BLaER1 (cell line): ENCODE measurements around the gene INF2.
"Not testable (repeated sequence)": the region's sequence is repeated elsewhere in the genome, so short reads cannot be mapped to it uniquely, and the experiment has no call there.

ENCODE experiments used
- H3K27ac ChIP-seq: shearing (Covaris generic); formaldehyde crosslinking; 2 replicates; pipeline ENCODE4 v1.8.1; 2022
- H3K27me3 ChIP-seq: shearing (Covaris generic); formaldehyde crosslinking; 2 replicates; pipeline ENCODE4 v1.8.1; 2022
- H3K36me3 ChIP-seq: shearing (Covaris generic); formaldehyde crosslinking; 2 replicates; pipeline ENCODE4 v1.8.1; 2022
- H3K4me1 ChIP-seq: shearing (Covaris generic); formaldehyde crosslinking; 2 replicates; pipeline ENCODE4 v1.8.1; 2022
- H3K4me2 ChIP-seq: shearing (Covaris generic); formaldehyde crosslinking; 2 replicates; pipeline ENCODE4 v1.8.1; 2022
- H3K4me3 ChIP-seq: shearing (Covaris generic); formaldehyde crosslinking; 2 replicates; pipeline ENCODE4 v1.8.1; 2022
- H3K9ac ChIP-seq: shearing (Covaris generic); formaldehyde crosslinking; 2 replicates; pipeline ENCODE4 v1.8.1; 2022
- H3K9me3 ChIP-seq: shearing (Covaris generic); formaldehyde crosslinking; 2 replicates; pipeline ENCODE4 v1.8.1; 2022
- H4K20me1 ChIP-seq: shearing (Covaris generic); formaldehyde crosslinking; 2 replicates; pipeline ENCODE4 v1.8.1; 2022
- Cebpa-rat ChIP-seq: shearing (Covaris generic); IDR thresholded peaks from 2 replicates; pipeline ENCODE4 v1.8.1; 2022

INF2 gene

DNA sequence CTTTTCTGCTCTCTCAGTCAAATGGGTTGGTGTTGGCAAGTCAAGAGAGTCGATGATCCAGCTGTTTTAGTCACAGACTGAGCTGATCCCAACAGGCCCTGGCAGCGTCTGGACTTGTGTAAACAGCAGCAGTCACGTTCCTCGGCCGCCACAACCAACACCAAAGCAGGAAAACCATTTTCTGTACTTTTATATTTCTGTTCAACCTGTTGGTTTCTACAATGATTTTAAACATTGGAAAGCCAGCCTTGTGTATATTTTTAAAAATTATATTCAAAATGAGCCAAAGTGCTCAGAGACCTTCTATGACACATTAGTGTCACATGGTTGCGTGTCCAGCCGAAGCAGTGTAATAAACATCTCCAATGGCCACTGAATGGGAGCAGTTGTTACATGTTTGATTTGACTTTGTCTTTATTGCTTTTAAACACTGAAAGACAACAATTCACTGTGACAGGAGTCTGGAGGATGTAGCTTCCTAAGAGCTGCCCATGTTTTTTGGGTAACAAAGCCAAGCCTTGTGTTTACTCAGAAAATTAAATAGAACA, 57.6 kb downstream of the INF2 start:
- no peaks in the 10 kb centered on the region for H3K27me3 ChIP-seq
- no peaks in the 10 kb centered on the region; the same call in 1 of the 2 replicates for H3K36me3 ChIP-seq
- no peak overlapping the region for H3K4me2 ChIP-seq
- no peaks in the 10 kb centered on the region for H4K20me1 ChIP-seq
- H3K9me3 ChIP-seq, result peaks cover 21% of the 10 kb centered on the region; the same call in 1 of the 2 replicates
- no peak for TF ChIP-seq Cebpa-rat
- peaks cover 45% of the 10 kb centered on the region for H3K4me1 ChIP-seq
- no peak overlapping the region for H3K9ac ChIP-seq
- H3K4me3 ChIP-seq, result no peak overlapping the region
- no peak overlapping the region for H3K27ac ChIP-seq

DNA sequence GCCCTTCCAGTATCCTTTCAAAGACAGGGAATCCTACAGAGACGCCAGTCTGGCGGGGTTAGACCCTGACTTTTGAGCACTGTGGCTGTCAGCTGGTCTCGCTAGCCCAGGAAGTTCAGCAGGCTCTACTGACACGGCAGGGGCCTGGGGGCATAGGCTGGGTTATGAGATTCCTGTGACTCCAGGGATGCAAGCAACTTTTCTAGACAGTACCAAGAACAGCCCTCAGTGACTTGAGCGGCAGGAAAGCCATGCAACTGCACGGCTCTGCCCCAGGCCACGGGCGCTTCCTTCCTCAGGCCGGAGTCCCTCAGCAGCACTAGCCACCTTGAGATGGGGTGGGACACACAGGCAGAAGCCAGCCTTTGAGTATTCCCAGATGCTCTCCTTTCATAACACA, 58.5 kb downstream of the INF2 start:
- Histone ChIP-seq H3K27ac (no peak overlapping the region), H3K36me3 (no peaks in the 10 kb centered on the region; the same call in 1 of the 2 replicates), H3K4me2 (no peak overlapping the region), H4K20me1 (no peaks in the 10 kb centered on the region), H3K9ac (no peak overlapping the region), H3K4me3 (no peak overlapping the region), H3K4me1 (peaks cover 39% of the 10 kb centered on the region), H3K9me3 (peaks cover 21% of the 10 kb centered on the region; the same call in 1 of the 2 replicates), H3K27me3 (no peaks in the 10 kb centered on the region)
- no peak for TF ChIP-seq Cebpa-rat

DNA sequence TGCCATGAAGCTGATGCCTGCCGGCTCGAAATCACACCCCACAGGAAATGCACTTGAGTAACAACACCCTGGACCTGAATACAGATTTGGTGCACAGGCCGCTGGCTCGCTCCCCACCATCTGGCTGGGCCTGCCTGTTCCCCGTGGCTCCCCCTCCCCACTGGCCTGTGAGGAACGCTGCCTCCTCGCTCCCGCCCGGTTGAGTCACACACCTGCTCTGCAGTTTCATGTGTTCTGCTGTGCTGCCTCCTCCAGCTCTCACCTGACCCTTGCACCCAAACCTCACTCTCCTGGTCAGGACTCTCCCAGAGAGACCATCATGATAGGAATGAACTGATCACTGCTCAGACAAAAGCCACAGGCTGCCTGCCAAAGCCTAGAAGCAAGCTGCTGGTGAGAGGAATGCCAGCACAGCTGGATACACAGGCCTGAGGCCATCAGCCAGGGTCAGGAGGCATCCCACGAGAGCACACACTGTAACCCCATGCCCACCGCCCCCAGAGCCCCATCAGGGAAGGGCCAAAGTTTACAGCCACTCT, 59.8 kb downstream of the INF2 start:
- Histone ChIP-seq H3K27me3 (no peaks in the 10 kb centered on the region), H3K9me3 (peaks cover 21% of the 10 kb centered on the region; the same call in 1 of the 2 replicates), H4K20me1 (peaks cover 11% of the 10 kb centered on the region), H3K4me3 (no peak overlapping the region), H3K4me1 (peaks cover 41% of the 10 kb centered on the region), H3K4me2 (peak overlapping the region; percentile 51), H3K9ac (peak overlapping the region; percentile 45), H3K36me3 (no peaks in the 10 kb centered on the region; the same call in 1 of the 2 replicates), H3K27ac (0 out of 2 replicates have a peak overlapping the region, but pooled peaks have one; percentile 48)
- no peak for TF ChIP-seq Cebpa-rat

DNA sequence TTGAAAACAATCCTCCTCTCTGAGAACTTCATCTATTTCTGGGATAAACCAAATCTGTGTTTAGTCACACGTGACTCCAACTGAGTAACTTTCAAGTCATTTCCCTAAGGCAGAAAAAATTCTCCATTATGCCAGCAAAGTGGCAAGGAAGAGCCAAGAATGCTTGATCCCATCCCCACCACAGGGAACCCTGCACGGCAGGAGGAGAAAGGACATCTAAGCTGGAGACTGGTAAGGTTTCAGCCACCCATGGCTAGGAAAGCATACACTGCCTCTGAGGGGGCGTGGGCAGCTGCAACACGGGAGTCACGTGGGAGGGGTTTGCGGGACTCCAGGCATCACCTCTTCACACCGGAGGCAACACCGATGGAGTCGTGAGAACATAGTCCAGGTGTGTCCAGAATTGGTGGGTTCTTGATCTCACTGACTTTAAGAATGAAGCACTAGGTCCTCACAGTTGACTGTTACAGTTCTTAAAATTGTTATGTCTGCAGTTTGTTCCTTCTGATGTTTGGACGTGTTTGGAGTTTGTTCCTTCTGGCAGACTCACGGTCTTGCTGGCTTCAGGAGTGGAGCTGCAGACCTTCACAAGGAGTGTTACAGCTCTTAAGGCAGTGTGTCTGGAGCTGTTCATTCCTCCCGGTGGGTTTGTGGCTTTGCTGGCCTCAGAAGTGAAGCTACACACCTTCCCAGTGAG, 60.8 kb downstream of the INF2 start:
- H3K4me2 ChIP-seq, result no peak overlapping the region
- peaks cover 22% of the 10 kb centered on the region for H4K20me1 ChIP-seq
- no peak for TF ChIP-seq Cebpa-rat
- H3K36me3 ChIP-seq, result peaks cover 9% of the 10 kb centered on the region
- H3K27ac ChIP-seq, result no peak overlapping the region
- H3K4me1 ChIP-seq, result peaks cover 51% of the 10 kb centered on the region
- no peaks in the 10 kb centered on the region for H3K27me3 ChIP-seq
- H3K9ac ChIP-seq, result no peak overlapping the region
- H3K9me3 ChIP-seq, result peaks cover 21% of the 10 kb centered on the region; the same call in 1 of the 2 replicates
- no peak overlapping the region for H3K4me3 ChIP-seq

DNA sequence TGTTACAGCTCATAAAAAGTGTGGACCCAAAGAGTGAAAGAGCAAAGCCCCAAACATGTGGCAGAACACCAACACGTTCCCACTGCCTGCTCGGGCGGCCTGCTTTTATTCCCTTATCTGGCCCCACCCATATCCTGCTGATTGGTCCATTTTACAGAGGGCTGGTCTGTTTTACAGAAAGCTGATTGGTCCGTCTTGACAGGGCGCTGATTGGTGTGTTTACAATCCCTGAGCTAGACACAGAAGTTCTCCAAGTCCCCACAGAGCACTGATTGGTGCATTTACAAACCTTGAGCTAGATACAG, 61.3 kb downstream of the INF2 start:
- not testable (repeated sequence) for H3K4me3 ChIP-seq, H3K9ac ChIP-seq, H3K27me3 ChIP-seq, H3K27ac ChIP-seq, H3K4me2 ChIP-seq
- H3K9me3 ChIP-seq, result peaks cover 21% of the 10 kb centered on the region; the same call in 1 of the 2 replicates
- H4K20me1 ChIP-seq, result peaks cover 27% of the 10 kb centered on the region
- H3K36me3 ChIP-seq, result peaks cover 14% of the 10 kb centered on the region
- H3K4me1 ChIP-seq, result peaks cover 55% of the 10 kb centered on the region

DNA sequence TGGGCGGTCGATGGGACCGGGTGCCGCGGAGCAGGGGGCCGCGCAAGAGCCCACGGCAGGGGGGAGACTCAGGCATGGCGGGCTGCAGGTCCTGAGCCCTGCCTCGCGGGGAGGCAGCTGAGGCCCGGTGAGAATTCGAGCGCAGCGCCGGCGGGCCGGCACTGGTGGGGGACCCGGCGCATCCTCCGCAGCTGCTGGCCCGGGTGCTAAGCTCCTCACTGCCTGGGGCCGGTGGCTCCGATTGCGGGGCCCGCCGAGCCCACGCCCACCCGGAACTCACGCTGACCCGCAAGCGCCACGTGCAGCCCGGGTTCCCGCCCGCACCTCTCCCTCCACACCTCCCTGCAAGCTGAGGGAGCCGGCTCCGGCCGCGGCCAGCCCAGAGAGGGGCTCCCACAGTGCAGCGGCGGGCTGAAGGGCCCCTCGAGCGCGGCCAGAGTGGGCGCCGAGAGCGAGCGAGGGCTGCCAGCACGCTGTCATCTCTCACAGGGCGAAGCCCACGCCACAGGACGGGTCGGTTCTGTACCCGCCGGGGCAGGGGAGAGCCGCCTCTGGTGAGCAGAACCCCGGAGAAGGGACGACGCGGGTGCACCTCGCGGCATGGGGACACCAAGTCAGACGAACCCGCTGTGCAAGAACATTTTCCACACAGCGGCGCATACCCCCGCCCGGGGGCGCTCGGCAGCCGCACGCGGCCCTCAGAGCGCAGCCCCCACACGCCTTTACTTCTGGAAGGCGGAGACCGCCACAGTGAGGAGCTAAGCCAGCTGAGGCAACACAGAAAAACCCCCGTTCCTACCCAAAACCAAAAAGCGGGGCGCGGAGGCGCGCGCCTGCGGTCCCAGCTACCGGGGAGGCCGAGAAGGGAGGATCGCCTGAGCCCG, 62.4 kb downstream of the INF2 start:
- no peak for TF ChIP-seq Cebpa-rat
- Histone ChIP-seq H3K9me3 (peaks cover 21% of the 10 kb centered on the region; the same call in 1 of the 2 replicates), H4K20me1 (peaks cover 37% of the 10 kb centered on the region), H3K27me3 (no peaks in the 10 kb centered on the region), H3K27ac (peak overlapping the region; percentile 94), H3K36me3 (peaks cover 25% of the 10 kb centered on the region), H3K4me2 (peak overlapping the region; percentile 93), H3K9ac (peak overlapping the region; percentile 88), H3K4me3 (peak overlapping the region; percentile 91), H3K4me1 (peaks cover 59% of the 10 kb centered on the region)

DNA sequence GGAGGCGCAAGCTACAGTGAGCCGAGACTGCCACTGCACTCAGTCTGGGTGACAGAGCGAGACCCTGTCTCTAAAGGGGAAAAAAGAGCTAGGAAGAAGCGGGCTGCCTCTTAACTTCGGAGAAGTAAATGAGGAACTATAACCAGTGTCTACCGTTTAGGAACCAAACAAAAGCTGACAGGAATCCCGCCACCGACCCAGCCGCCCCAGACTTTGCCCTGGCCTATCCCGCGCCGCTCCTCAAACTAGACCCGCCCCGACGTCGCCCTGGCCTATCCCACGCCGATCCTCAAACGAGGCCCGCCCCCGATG, 63.0 kb downstream of the INF2 start:
- H3K36me3 ChIP-seq, result peaks cover 31% of the 10 kb centered on the region
- H3K4me2 ChIP-seq, result peak overlapping the region; percentile 93
- peaks cover 43% of the 10 kb centered on the region for H4K20me1 ChIP-seq
- H3K4me1 ChIP-seq, result peaks cover 65% of the 10 kb centered on the region
- H3K9me3 ChIP-seq, result peaks cover 21% of the 10 kb centered on the region; the same call in 1 of the 2 replicates
- peak overlapping the region; percentile 91 for H3K4me3 ChIP-seq
- H3K9ac ChIP-seq, result peak overlapping the region; percentile 88
- TF ChIP-seq Cebpa-rat, result no peak
- H3K27me3 ChIP-seq, result no peaks in the 10 kb centered on the region
- peak overlapping the region; percentile 94 for H3K27ac ChIP-seq

DNA sequence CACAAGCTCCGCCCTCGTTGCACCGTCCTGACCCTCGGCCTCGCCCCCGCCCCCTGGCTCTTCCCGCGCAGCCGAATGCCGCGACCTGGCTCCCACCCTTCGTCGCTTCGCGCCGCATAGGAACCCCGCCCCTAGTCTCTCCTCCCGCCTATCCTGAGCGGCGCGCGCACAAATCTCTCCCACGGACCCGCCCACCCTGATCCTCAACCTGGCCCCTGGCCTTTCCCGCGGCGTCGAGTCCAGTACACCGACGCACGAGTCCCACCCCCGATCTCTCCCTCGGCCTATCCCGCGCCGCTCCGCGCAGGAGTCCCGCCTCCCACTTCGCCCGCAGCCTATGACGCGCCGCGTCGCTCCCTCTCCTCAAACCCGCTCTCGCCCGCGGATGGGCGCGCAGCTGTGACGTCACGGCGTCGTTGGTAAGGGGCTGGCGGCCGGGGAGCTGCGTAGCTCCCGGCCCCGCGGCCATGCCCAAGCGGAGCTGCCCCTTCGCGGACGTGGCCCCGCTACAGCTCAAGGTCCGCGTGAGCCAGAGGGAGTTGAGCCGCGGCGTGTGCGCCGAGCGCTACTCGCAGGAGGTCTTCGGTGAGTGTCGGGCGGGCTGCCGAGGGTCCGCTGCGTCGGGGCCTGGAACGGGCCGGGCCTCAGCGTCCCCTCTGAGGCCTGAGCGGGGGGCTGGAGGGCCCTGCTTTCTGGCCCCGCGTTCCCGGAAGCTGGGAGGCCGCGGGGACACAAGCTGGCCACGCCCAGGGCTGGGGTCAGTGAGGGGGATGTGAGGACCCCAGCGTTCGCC, 63.5 kb downstream of the INF2 start, which contains the start of gene SIVA1:
Gene SIVA1 (plus strand): TSS at position 413 of the 793 bp plus-strand sequence. CDS start 55 bp downstream, at position 468.
- Histone ChIP-seq H3K9ac (peak within 1 kb of the TSS; percentile 96), H3K36me3 (peaks cover 37% of the 10 kb centered on the region), H4K20me1 (peaks cover 49% of the 10 kb centered on the region), H3K4me2 (peak within 1 kb of the TSS; percentile 100), H3K27me3 (no peaks in the 10 kb centered on the region), H3K4me3 (peak within 1 kb of the TSS; percentile 91), H3K9me3 (peaks cover 21% of the 10 kb centered on the region; the same call in 1 of the 2 replicates), H3K27ac (peak within 1 kb of the TSS; percentile 95), H3K4me1 (peaks cover 69% of the 10 kb centered on the region)
- TF ChIP-seq Cebpa-rat, result no peak
